Endothelial cell of umbilical vein (primary cell): ENCODE data around the gene ATR. TPM values are rescaled to one million over a fixed set of nuclear protein-coding genes. Genes with fewer than 3 reads are reported as not detected.

Experiments
- BruUV-seq: library from RNA; stranded (reverse); fragments of 400-500 nt; replicated peaks from 2 replicates; lab custom pipeline; 2021; lab: Mats Ljungman, UMichigan
- CTCF ChIA-PET: fragments of 300-600, 350-600 bp; sonication (Branson Sonifier 250); formaldehyde crosslinking; loops from one replicate; lab custom pipeline; 2021; ENCODE audit warnings: antibody characterized with exemption, inconsistent platforms; lab: Charles Lee
- POLR2A ChIA-PET: fragments of 300-600, 350-600 bp; sonication (Branson Sonifier 250); formaldehyde crosslinking; loops from one replicate; lab custom pipeline; 2021; ENCODE audit warnings: antibody characterized with exemption, inconsistent platforms; lab: Charles Lee
- DNase-seq: peaks from one replicate; pipeline ENCODE4 v3.0.0-alpha.2; 2011; ENCODE audit warnings: low read depth, low spot score
- FAIRE-seq: peaks from 2 replicates; lab custom pipeline; 2011; peaks lifted over from hg19 to GRCh38; lab: Jason Lieb, UNC
- H2AFZ ChIP-seq: 2 replicates; pipeline ENCODE4 v1.6.0; 2012; ENCODE audit warnings: low read depth, low read length, control low read depth, inconsistent platforms
- H3K27ac ChIP-seq: 2 replicates; pipeline ENCODE4 v1.5.1; 2011; ENCODE audit warnings: low read depth, mild to moderate bottlenecking, control low read depth, low read length, moderate library complexity; ENCODE audit not compliant: insufficient read depth
- H3K27me3 ChIP-seq, 2 experiments: 2 replicates each; pipeline versions ENCODE4 v1.6.0 to v1.6.1; 2011; ENCODE audit warnings: low read length in 2 of 2, mixed read lengths in 1 of 2; ENCODE audit not compliant: control insufficient read depth in 2 of 2, insufficient read depth in 2 of 2
- H3K36me3 ChIP-seq, 2 experiments: 2 replicates in 1 of 2; 3 replicates in 1 of 2; pipeline ENCODE4 v1.5.1; 2011; ENCODE audit warnings: low read length in 2 of 2, mild to moderate bottlenecking in 1 of 2, moderate library complexity in 1 of 2; ENCODE audit not compliant: control insufficient read depth in 2 of 2, insufficient read depth in 2 of 2; ENCODE audit errors: extremely low read depth in 1 of 2
- H3K4me1 ChIP-seq: 3 replicates; pipeline ENCODE4 v1.5.1; 2011; ENCODE audit warnings: mild to moderate bottlenecking, low read length; ENCODE audit not compliant: control insufficient read depth, insufficient read depth; ENCODE audit errors: extremely low read depth
- H3K4me2 ChIP-seq: 2 replicates; pipeline ENCODE4 v1.6.1; 2011; ENCODE audit warnings: low read length, control low read depth, mixed read lengths; ENCODE audit not compliant: insufficient read depth
- H3K4me3 ChIP-seq, 3 experiments: fragments of 200-600 bp in 1 of 3; sonication (generic), shearing (Covaris generic) in 1 of 3; replicated peaks in 1 of 3; 2 replicates each; pipeline ENCODE4 v1.5.1; 2011 to 2016; ENCODE audit warnings: control low read depth in 3 of 3, low read length in 3 of 3, mild to moderate bottlenecking in 2 of 3, inconsistent platforms in 1 of 3, low read depth in 1 of 3, moderate library complexity in 1 of 3; ENCODE audit not compliant: insufficient read depth in 1 of 3
- H3K79me2 ChIP-seq: 2 replicates; pipeline ENCODE4 v1.6.0; 2012; ENCODE audit warnings: low read length, inconsistent platforms; ENCODE audit not compliant: control insufficient read depth, insufficient read depth
- H3K9ac ChIP-seq: replicated peaks from 2 replicates; pipeline ENCODE3; 2011; ENCODE audit warnings: low read length, control low read depth; ENCODE audit not compliant: insufficient read depth; ENCODE audit errors: extremely low read depth
- H3K9me1 ChIP-seq: replicated peaks from 3 replicates; pipeline ENCODE4 v1.6.0; 2011; ENCODE audit warnings: mild to moderate bottlenecking, low read length; ENCODE audit not compliant: control insufficient read depth, insufficient read depth; ENCODE audit errors: extremely low read depth
- H3K9me3 ChIP-seq: replicated peaks from 2 replicates; pipeline ENCODE4 v1.5.1; 2012; ENCODE audit warnings: low read length, inconsistent platforms; ENCODE audit not compliant: control insufficient read depth, insufficient read depth
- H4K20me1 ChIP-seq: replicated peaks from 2 replicates; pipeline ENCODE3; 2011; ENCODE audit warnings: mild to moderate bottlenecking, low read length; ENCODE audit not compliant: control insufficient read depth, insufficient read depth; ENCODE audit errors: extremely low read depth
- CTCF ChIP-seq, 2 donors: IDR thresholded peaks; 1 replicate in 1 of 2; 2 replicates in 1 of 2; pipeline ENCODE4 v1.5.1; 2011; ENCODE audit warnings: low read length in 2 of 2, mild to moderate bottlenecking in 2 of 2, moderate library complexity in 2 of 2, control low read depth in 1 of 2, inconsistent platforms in 1 of 2, low read depth in 1 of 2; ENCODE audit not compliant: insufficient read depth in 1 of 2; ENCODE audit errors: extremely low read depth in 1 of 2
- EZH2 ChIP-seq: IDR thresholded peaks from 2 replicates; pipeline ENCODE4 v1.6.1; 2012; ENCODE audit warnings: borderline replicate concordance, low read depth, mild to moderate bottlenecking, moderate library complexity, low read length, inconsistent platforms; ENCODE audit not compliant: severe bottlenecking
- FOS ChIP-seq: IDR thresholded peaks from 2 replicates; pipeline ENCODE4 v1.6.1; 2011; ENCODE audit warnings: mild to moderate bottlenecking, low read length, moderate library complexity, borderline replicate concordance; ENCODE audit not compliant: insufficient read depth
- GATA2 ChIP-seq: IDR thresholded peaks from 2 replicates; pipeline ENCODE4 v1.7.0; 2011; ENCODE audit warnings: low read depth, mild to moderate bottlenecking, moderate library complexity, mixed read lengths, low read length; ENCODE audit not compliant: insufficient read length, insufficient read depth
- JUN ChIP-seq: IDR thresholded peaks from 2 replicates; pipeline ENCODE4 v1.6.1; 2011; ENCODE audit warnings: borderline replicate concordance, low read depth; ENCODE audit not compliant: insufficient read length, insufficient read depth
- MAX ChIP-seq: IDR thresholded peaks from 2 replicates; pipeline ENCODE4 v1.6.1; 2011; ENCODE audit not compliant: insufficient read depth, insufficient read length
- MYC ChIP-seq: IDR thresholded peaks from one replicate; pipeline ENCODE4 v1.6.1; 2011; ENCODE audit warnings: mild to moderate bottlenecking, low read depth, low read length
- POLR2A ChIP-seq: IDR thresholded peaks from 2 replicates; pipeline ENCODE4 v1.6.1; 2012; ENCODE audit warnings: low read depth, mild to moderate bottlenecking, control low read depth, low read length
- POLR2AphosphoS5 ChIP-seq: IDR thresholded peaks from 2 replicates; pipeline ENCODE4 v1.6.1; 2012; ENCODE audit warnings: low read depth, mild to moderate bottlenecking, control low read depth, low read length, moderate library complexity; ENCODE audit not compliant: insufficient read depth
- dilution Hi-C: fragments of 300-500 bp; cut with MboI; formaldehyde crosslinking; loops from one replicate; pipeline ENCODE4 v1.15.0; 2019; ENCODE audit warnings: low sequenced_read_pairs; ENCODE audit not compliant: extremely low pct_ligation_motif_present
- intact Hi-C: fragments of 100-400 bp; cut with micrococcal nuclease; formaldehyde crosslinking; loops from one replicate; pipeline ENCODE4 v1.10.0; 2022
- polyA plus RNA-seq, 4 experiments: library from polyadenylated mRNA; depleted of rRNA in 3 of 4; stranded (reverse) in 3 of 4; unstranded in 1 of 4; fragments of >200 nt; gene quantifications; 2 replicates each; pipeline versions ENCODE4 v1.2.1 to v1.2.3, GENCODE V29; 2011 to 2012; ENCODE audit warnings: missing spikeins in 1 of 4
- total RNA-seq: library from RNA; stranded (reverse); gene quantifications from 2 replicates; pipeline ENCODE4 v1.2.3, GENCODE V29; 2021

The ATR gene
- total and polyA plus RNA-seq, 2 donors (not counting 3 experiments of a cell fraction or from before 2014, with no cell fraction given): 6.3 to 23.6 TPM

GRCh38 chr3:142467768-142468167 is 110.8 kb downstream of the ATR start:
- no TSS peak for BruUV-seq
- H3K79me2 ChIP-seq: no peaks in the 10 kb centered on the region
- H2AFZ ChIP-seq: no peak overlapping the region
- intact Hi-C loops (no loop called here), dilution Hi-C loops (no loop called here)
- no peaks in the 10 kb centered on the region for H3K36me3 ChIP-seq
- no peak overlapping the region for H3K4me2 ChIP-seq
- no peak for TF ChIP-seq EZH2
- no peak for TF ChIP-seq FOS
- TF ChIP-seq JUN: no peak
- TF ChIP-seq MYC: no peak
- no peak for TF ChIP-seq POLR2A
- TF ChIP-seq GATA2: no peak
- TF ChIP-seq POLR2AphosphoS5: no peak
- TF ChIP-seq MAX: no peak
- no peak for TF ChIP-seq CTCF (IDR thresholded peaks at IDR 0.05; ENCODE audit: extremely low read depth in 1 of 2, insufficient read depth in 1 of 2, low read depth in 1 of 2, low read length in 2 of 2)
- DNase-seq (no peak), FAIRE-seq (no peak)
- H3K4me3 ChIP-seq: no peak overlapping the region
- H4K20me1 ChIP-seq: no peaks in the 10 kb centered on the region
- no peak overlapping the region for H3K27ac ChIP-seq
- ChIA-PET CTCF (no interaction called here), POLR2A (no interaction called here)
- H3K9me3 ChIP-seq: no peaks in the 10 kb centered on the region
- H3K27me3 ChIP-seq: no peaks in the 10 kb centered on the region
- H3K4me1 ChIP-seq: no peaks in the 10 kb centered on the region
- H3K9ac ChIP-seq: no peak overlapping the region
- no peaks in the 10 kb centered on the region for H3K9me1 ChIP-seq
